Neuronal stem cell (in vitro differentiated cells): Measurements from ENCODE around the gene GDAP2.

ENCODE experiments used
- DNase-seq: peaks from one replicate; pipeline ENCODE4 v3.0.0-alpha.2; 2013; ENCODE audit warnings: low spot score
- H2AFZ ChIP-seq: one replicate; pipeline ENCODE4 v1.6.1; 2013; ENCODE audit warnings: mild to moderate bottlenecking, low read length, inconsistent platforms
- H2AK5ac ChIP-seq: 2 replicates; pipeline ENCODE4 v1.6.1; 2013; ENCODE audit warnings: low read depth, mild to moderate bottlenecking, inconsistent platforms, low read length, moderate library complexity, mixed read lengths
- H2BK120ac ChIP-seq: 2 replicates; pipeline ENCODE4 v1.6.1; 2013; ENCODE audit warnings: low read depth, mild to moderate bottlenecking, inconsistent platforms, low read length, moderate library complexity, mixed read lengths
- H2BK12ac ChIP-seq: one replicate; pipeline ENCODE4 v1.6.1; 2013; ENCODE audit warnings: low read length, inconsistent platforms
- H2BK15ac ChIP-seq: 2 replicates; pipeline ENCODE4 v1.6.1; 2013; ENCODE audit warnings: mild to moderate bottlenecking, low read length, inconsistent platforms, mixed read lengths
- H2BK5ac ChIP-seq: one replicate; pipeline ENCODE4 v1.6.1; 2013; ENCODE audit warnings: inconsistent platforms, mild to moderate bottlenecking, low read length, moderate library complexity
- H3K14ac ChIP-seq: one replicate; pipeline ENCODE4 v1.6.1; 2013; ENCODE audit warnings: low read length, inconsistent platforms
- H3K18ac ChIP-seq: 2 replicates; pipeline ENCODE4 v1.6.1; 2013; ENCODE audit warnings: low read length, inconsistent platforms
- H3K23ac ChIP-seq: 2 replicates; pipeline ENCODE4 v1.6.1; 2013; ENCODE audit warnings: low read depth, mild to moderate bottlenecking, mixed read lengths, low read length, inconsistent platforms; ENCODE audit not compliant: poor library complexity
- H3K27ac ChIP-seq: replicated peaks from 3 replicates; pipeline ENCODE4 v1.5.1; 2013; ENCODE audit warnings: low read length, inconsistent platforms
- H3K27me3 ChIP-seq, 3 experiments: 2 replicates each; pipeline ENCODE4 v1.6.1; 2013; ENCODE audit warnings: low read length in 3 of 3, mild to moderate bottlenecking in 2 of 3, inconsistent platforms in 1 of 3, low read depth in 1 of 3, mixed read lengths in 1 of 3, moderate library complexity in 1 of 3; ENCODE audit not compliant: control insufficient read depth in 3 of 3, insufficient read depth in 3 of 3
- H3K36me3 ChIP-seq, 2 donors: replicated peaks in 1 of 2; 2 replicates each; pipeline ENCODE4 v1.6.1; 2013; ENCODE audit warnings: low read length in 2 of 2; ENCODE audit not compliant: control insufficient read depth in 2 of 2, insufficient read depth in 2 of 2
- H3K4ac ChIP-seq: 2 replicates; pipeline ENCODE4 v1.6.1; 2013; ENCODE audit warnings: inconsistent platforms, mild to moderate bottlenecking, low read length, moderate library complexity
- H3K4me1 ChIP-seq, 2 donors: 1 replicate in 1 of 2; 2 replicates in 1 of 2; pipeline ENCODE4 v1.6.1; 2013; ENCODE audit warnings: low read length in 2 of 2, low read depth in 1 of 2; ENCODE audit not compliant: control insufficient read depth in 2 of 2, insufficient read depth in 1 of 2
- H3K4me2 ChIP-seq: one replicate; pipeline ENCODE4 v1.6.1; 2013; ENCODE audit warnings: mild to moderate bottlenecking, low read length, inconsistent platforms; ENCODE audit not compliant: insufficient read depth, poor library complexity, severe bottlenecking
- H3K4me3 ChIP-seq, 2 donors: 2 replicates each; pipeline ENCODE4 v1.5.1; 2013; ENCODE audit warnings: low read length in 2 of 2, mild to moderate bottlenecking in 2 of 2, inconsistent platforms in 1 of 2, moderate library complexity in 1 of 2
- H3K79me1 ChIP-seq: one replicate; pipeline ENCODE4 v1.6.1; 2013; ENCODE audit warnings: low read depth, mild to moderate bottlenecking, inconsistent platforms, low read length, moderate library complexity
- H3K9ac ChIP-seq: one replicate; pipeline ENCODE4 v1.6.1; 2013; ENCODE audit warnings: mild to moderate bottlenecking, low read depth, low read length, inconsistent platforms; ENCODE audit not compliant: poor library complexity
- H3K9me3 ChIP-seq, 2 donors: replicated peaks in 1 of 2; 2 replicates each; pipeline versions ENCODE3 to v1.6.1; 2013; ENCODE audit warnings: low read length in 2 of 2, mild to moderate bottlenecking in 2 of 2, inconsistent platforms in 1 of 2, low read depth in 1 of 2, mixed read lengths in 1 of 2, moderate library complexity in 1 of 2; ENCODE audit not compliant: control insufficient read depth in 2 of 2, insufficient read depth in 1 of 2
- H4K8ac ChIP-seq: one replicate; pipeline ENCODE4 v1.6.1; 2013; ENCODE audit warnings: low read depth, mild to moderate bottlenecking, inconsistent platforms, low read length, moderate library complexity
- H4K91ac ChIP-seq: one replicate; pipeline ENCODE4 v1.6.1; 2013; ENCODE audit warnings: low read length, low read depth, mild to moderate bottlenecking, inconsistent platforms; ENCODE audit not compliant: poor library complexity
- WGBS, 2 donors: extraction: QIAGEN DNeasy Blood & Tissue Kit; methylation state at CpG; one replicate each; pipeline ENCODE4 v1.1.7; 2013; ENCODE audit warnings: missing lambda C conversion rate in 2 of 2, mixed read lengths in 1 of 2; ENCODE audit not compliant: insufficient read length in 2 of 2, insufficient replicate concordance in 1 of 2; ENCODE audit errors: extremely low coverage in 2 of 2; 5-methylcytosine and 5-hydroxymethylcytosine counted together

GDAP2 gene

GRCh38 chr1:117890452-117890851 is 39.0 kb downstream of the GDAP2 start:
- H3K4me2 ChIP-seq: no peak overlapping the region
- H2BK15ac ChIP-seq: no peak overlapping the region
- WGBS, 2 donors: no CpG with 5 or more reads among the region's 2 CpGs
- no peaks in the 10 kb centered on the region for H3K27me3 ChIP-seq
- no peak overlapping the region for H3K14ac ChIP-seq
- H2BK5ac ChIP-seq: no peak overlapping the region
- H3K9me3 ChIP-seq: no peaks in the 10 kb centered on the region
- no peak overlapping the region for H2BK12ac ChIP-seq
- H3K36me3 ChIP-seq: peaks cover 0 to 36% of the 10 kb centered on the region in 2 donors
- no peak overlapping the region for H2BK120ac ChIP-seq
- H3K9ac ChIP-seq: no peak overlapping the region
- no peaks in the 10 kb centered on the region for H3K4me1 ChIP-seq
- DNase-seq: no peak
- no peak overlapping the region for H3K23ac ChIP-seq
- no peak overlapping the region for H2AK5ac ChIP-seq
- H2AFZ ChIP-seq: no peak overlapping the region
- no peak overlapping the region for H4K91ac ChIP-seq
- H3K18ac ChIP-seq: no peak overlapping the region
- H4K8ac ChIP-seq: no peak overlapping the region
- no peak overlapping the region for H3K4ac ChIP-seq
- H3K27ac ChIP-seq: no peak overlapping the region
- no peaks in the 10 kb centered on the region for H3K79me1 ChIP-seq
- H3K4me3 ChIP-seq: no peak overlapping the region

DNA sequence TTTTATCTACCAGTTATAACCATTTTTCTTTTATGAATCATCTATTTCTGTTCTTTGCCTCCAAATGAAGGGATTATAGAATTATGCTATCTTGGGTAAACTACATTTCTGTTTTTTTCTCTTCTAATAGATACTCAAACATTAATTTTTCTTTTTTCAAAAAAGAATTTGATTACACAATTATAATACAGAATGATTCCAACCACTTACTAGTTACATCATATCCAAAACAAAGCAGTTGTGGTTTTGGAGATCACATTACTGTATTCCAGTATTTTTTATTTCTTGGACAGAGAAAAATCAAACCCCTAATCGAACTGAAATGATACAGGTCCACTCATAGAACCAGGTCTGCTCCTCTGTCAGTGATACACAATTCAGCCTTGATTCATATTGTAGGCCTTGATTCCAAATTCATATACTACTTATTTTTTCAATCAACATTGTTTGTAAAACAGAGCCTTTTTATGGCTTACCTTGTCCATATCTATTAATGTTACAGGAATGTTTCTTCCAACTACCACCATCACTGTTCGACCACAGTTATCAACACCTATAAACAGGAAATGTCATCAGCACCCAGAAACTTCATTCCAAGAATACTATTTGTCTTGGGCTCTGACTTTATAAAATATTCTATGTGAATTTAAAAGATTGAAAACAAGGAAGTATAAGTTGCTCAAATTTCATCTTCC is 43.2 kb downstream of the GDAP2 start:
- H2BK12ac ChIP-seq: no peak overlapping the region

GRCh38 chr1:117883616-117884015 is 45.8 kb downstream of the GDAP2 start:
- Histone ChIP-seq H3K27me3 (no peaks in the 10 kb centered on the region), H4K8ac (no peak overlapping the region), H3K9me3 (no peaks in the 10 kb centered on the region), H3K18ac (no peak overlapping the region), H2AFZ (no peak overlapping the region), H2BK15ac (no peak overlapping the region), H3K9ac (no peak overlapping the region), H3K23ac (no peak overlapping the region), H3K4ac (no peak overlapping the region), H3K79me1 (no peaks in the 10 kb centered on the region), H3K36me3 (peaks cover 2 to 52% of the 10 kb centered on the region in 2 donors), H3K4me2 (no peak overlapping the region), H3K4me3 (no peak overlapping the region), H2BK5ac (no peak overlapping the region), H3K27ac (no peak overlapping the region), H2BK120ac (no peak overlapping the region), H3K4me1 (no peaks in the 10 kb centered on the region), H4K91ac (no peak overlapping the region), H2BK12ac (no peak overlapping the region), H3K14ac (no peak overlapping the region), H2AK5ac (no peak overlapping the region)
- WGBS, 2 donors: no CpG with 5 or more reads among the region's 1 CpG
- no peak for DNase-seq

More for the DNA sequence above, 43.2 kb downstream of the GDAP2 start:
- Histone ChIP-seq H3K18ac (no peak overlapping the region), H2BK120ac (no peak overlapping the region), H3K23ac (no peak overlapping the region), H2BK5ac (no peak overlapping the region), H2AFZ (no peak overlapping the region), H3K79me1 (no peaks in the 10 kb centered on the region), H3K4ac (no peak overlapping the region), H4K91ac (no peak overlapping the region), H3K27me3 (no peaks in the 10 kb centered on the region), H3K9me3 (no peaks in the 10 kb centered on the region), H3K4me1 (no peaks in the 10 kb centered on the region), H3K4me2 (no peak overlapping the region), H3K27ac (no peak overlapping the region), H3K4me3 (no peak overlapping the region), H2BK15ac (no peak overlapping the region), H4K8ac (no peak overlapping the region), H2AK5ac (no peak overlapping the region), H3K36me3 (peaks cover 2 to 38% of the 10 kb centered on the region in 2 donors), H3K9ac (no peak overlapping the region), H3K14ac (no peak overlapping the region)
- WGBS, 2 donors: no CpG with 5 or more reads among the region's 2 CpGs
- DNase-seq: no peak

GRCh38 chr1:117879284-117879683 is 50.1 kb downstream of the GDAP2 start:
- no peak overlapping the region for H3K4ac ChIP-seq
- H2AK5ac ChIP-seq: no peak overlapping the region
- no peak overlapping the region for H4K8ac ChIP-seq
- no peak overlapping the region for H2BK5ac ChIP-seq
- no peak overlapping the region for H3K23ac ChIP-seq
- H3K18ac ChIP-seq: no peak overlapping the region
- H2BK12ac ChIP-seq: no peak overlapping the region
- H2BK120ac ChIP-seq: no peak overlapping the region
- no peak overlapping the region for H3K14ac ChIP-seq
- H3K9ac ChIP-seq: no peak overlapping the region
- H3K4me1 ChIP-seq: no peaks in the 10 kb centered on the region
- H4K91ac ChIP-seq: no peak overlapping the region
- no peaks in the 10 kb centered on the region for H3K27me3 ChIP-seq
- no CpG with 5 or more reads among the region's 1 CpG for WGBS, 2 donors
- no peak overlapping the region for H2AFZ ChIP-seq
- no peak overlapping the region for H2BK15ac ChIP-seq
- no peak overlapping the region for H3K4me3 ChIP-seq
- no peak for DNase-seq
- peaks cover 1 to 2% of the 10 kb centered on the region in 2 donors for H3K9me3 ChIP-seq
- H3K27ac ChIP-seq: no peak overlapping the region
- H3K4me2 ChIP-seq: no peak overlapping the region
- peaks cover 1% of the 10 kb centered on the region for H3K79me1 ChIP-seq
- H3K36me3 ChIP-seq: peaks cover 8 to 78% of the 10 kb centered on the region in 2 donors
